ENCODE results near the gene PLXNB1.

PLXNB1 gene

GRCh38 chr3:48432411-48433371 lies 2.8 kb upstream of the PLXNB1 start:
- no peak for DNase-seq

- no peak for DNase-seq
Observed at GRCh38 chr3:48431224-48432029, 1.5 kb upstream of the PLXNB1 start.

- DNase-seq: no peak
Observed at GRCh38 chr3:48430708-48431101, 819 bp upstream of the PLXNB1 start.

GRCh38 chr3:48429317-48429959 lies 448 bp downstream of the PLXNB1 start:
- no peak for DNase-seq

GRCh38 chr3:48428572-48429316 lies 1.1 kb downstream of the PLXNB1 start:
- no peak for DNase-seq

- no peak for DNase-seq
Observed at GRCh38 chr3:48428088-48428571, 1.8 kb downstream of the PLXNB1 start.

- no peak for DNase-seq
Observed at GRCh38 chr3:48427630-48427962, 2.3 kb downstream of the PLXNB1 start.

GRCh38 chr3:48426944-48427629 lies 2.8 kb downstream of the PLXNB1 start:
- DNase-seq: no peak

- DNase-seq: no peak
Observed at GRCh38 chr3:48426401-48426909, 3.4 kb downstream of the PLXNB1 start.

GRCh38 chr3:48425281-48425812 lies 4.5 kb downstream of the PLXNB1 start:
- no peak for DNase-seq

GRCh38 chr3:48423883-48424695 lies 5.8 kb downstream of the PLXNB1 start:
- DNase-seq: no peak

- DNase-seq: no peak
Observed at GRCh38 chr3:48423241-48423882, 6.5 kb downstream of the PLXNB1 start.

- DNase-seq: no peak
Observed at GRCh38 chr3:48422681-48423080, 7.2 kb downstream of the PLXNB1 start.

- DNase-seq: no peak
Observed at GRCh38 chr3:48422272-48422671, 7.6 kb downstream of the PLXNB1 start.

- DNase-seq: no peak
Observed at GRCh38 chr3:48420561-48420960, 9.3 kb downstream of the PLXNB1 start.

- DNase-seq: no peak
Observed at GRCh38 chr3:48419597-48419996, 10.3 kb downstream of the PLXNB1 start.

- no peak for DNase-seq
Observed at GRCh38 chr3:48419149-48419548, 10.7 kb downstream of the PLXNB1 start.

- DNase-seq: no peak
Observed at GRCh38 chr3:48418651-48419050, 11.2 kb downstream of the PLXNB1 start.

- DNase-seq: no peak
Observed at GRCh38 chr3:48418140-48418539, 11.7 kb downstream of the PLXNB1 start.

GRCh38 chr3:48417529-48418108 lies 12.3 kb downstream of the PLXNB1 start:
- DNase-seq: no peak
